Epithelial cell of esophagus (primary cell): ENCODE measurements around the gene PLSCR2.

Experiments used
- DNase-seq: peaks from one replicate; pipeline ENCODE4 v3.0.0; 2010; ENCODE audit warnings: low read depth
- H3K4me3 ChIP-seq: 2 replicates; pipeline ENCODE4 v1.5.1; 2011; ENCODE audit warnings: mild to moderate bottlenecking, low read length, control low read depth
- CTCF ChIP-seq: IDR thresholded peaks from 2 replicates; pipeline ENCODE4 v1.5.1; 2011; ENCODE audit warnings: low read depth, mild to moderate bottlenecking, low read length, control low read depth, inconsistent platforms; ENCODE audit not compliant: insufficient read depth; ENCODE audit errors: missing control alignments

The PLSCR2 gene

GRCh38 chr3:146407956-146408355, 61.4 kb downstream of the PLSCR2 start:
- H3K4me3 ChIP-seq = no peak overlapping the region
- no peak for DNase-seq
- no peak for TF ChIP-seq CTCF

DNA sequence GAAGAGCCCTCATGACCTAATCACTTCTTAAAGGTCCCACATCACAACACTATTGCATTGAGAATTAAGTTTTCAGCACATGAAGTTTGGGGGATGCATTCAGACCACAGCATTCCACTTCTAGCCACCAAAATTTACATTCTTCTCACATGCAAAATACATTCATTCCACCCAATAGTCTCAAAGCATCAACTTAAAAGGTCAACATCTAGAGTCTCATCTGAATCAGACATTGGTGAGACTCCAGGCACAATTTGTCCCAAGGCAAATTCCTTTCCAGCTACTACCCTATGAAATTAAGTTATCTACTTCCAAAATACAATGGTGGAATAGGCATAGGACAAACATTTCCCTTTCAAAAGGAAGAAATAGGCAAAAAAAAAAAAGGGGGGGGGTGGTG, 64.9 kb downstream of the PLSCR2 start:
- peak; percentile 13 for DNase-seq
- H3K4me3 ChIP-seq = no peak overlapping the region
- no peak for TF ChIP-seq CTCF

- DNase-seq = peak; percentile 77
These were observed 65.6 kb downstream of the PLSCR2 start for GRCh38 chr3:146403792-146404191.

GRCh38 chr3:146396792-146397191, 72.6 kb downstream of the PLSCR2 start:
- no peak overlapping the region for H3K4me3 ChIP-seq
- TF ChIP-seq CTCF = no peak
- DNase-seq = no peak

More at GRCh38 chr3:146403792-146404191, 65.6 kb downstream of the PLSCR2 start:
- no peak for TF ChIP-seq CTCF
- no peak overlapping the region for H3K4me3 ChIP-seq

DNA sequence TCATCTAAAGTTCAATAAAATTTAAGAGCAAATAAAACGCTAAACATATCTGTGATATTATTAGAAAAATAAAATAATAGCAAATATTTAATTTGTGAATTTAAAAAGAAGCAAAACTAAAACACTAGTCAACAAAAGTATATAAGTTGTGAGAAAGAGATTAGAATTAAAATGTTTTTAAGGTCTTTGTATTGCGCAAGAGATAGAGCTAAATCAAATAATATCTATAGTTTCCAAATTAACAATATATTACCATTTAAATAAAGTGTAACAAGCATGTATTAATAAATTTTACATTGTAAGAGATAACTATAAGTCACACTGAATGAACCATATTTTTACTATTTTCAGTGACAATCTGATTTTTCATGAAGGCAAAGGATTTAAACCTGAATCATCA, 74.2 kb downstream of the PLSCR2 start:
- H3K4me3 ChIP-seq = no peak overlapping the region
- no peak for TF ChIP-seq CTCF
- DNase-seq = no peak

DNA sequence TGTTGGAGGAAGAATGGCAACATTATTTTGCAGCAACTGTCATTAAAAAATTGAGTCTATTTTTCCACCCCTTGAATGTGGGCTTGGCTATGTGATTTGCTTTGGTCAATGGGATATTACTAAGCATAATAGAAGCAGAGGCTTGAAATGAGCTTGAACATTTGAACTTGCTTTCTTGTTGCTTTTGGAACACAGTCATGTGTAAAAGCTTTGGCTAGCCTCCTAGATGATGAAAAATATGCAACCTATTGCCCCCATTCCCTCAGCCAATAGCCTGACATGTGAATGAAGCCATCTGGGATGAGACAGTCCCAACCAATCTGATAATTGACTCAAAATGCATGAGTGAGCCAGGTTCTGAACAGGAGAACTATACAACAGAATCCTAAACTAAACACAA, 78.4 kb downstream of the PLSCR2 start:
- TF ChIP-seq CTCF = no peak
- no peak for DNase-seq

GRCh38 chr3:146390006-146390772, 79.2 kb downstream of the PLSCR2 start:
- H3K4me3 ChIP-seq = no peak overlapping the region
- no peak for TF ChIP-seq CTCF
- no peak for DNase-seq

More for the DNA sequence above, 78.4 kb downstream of the PLSCR2 start:
- H3K4me3 ChIP-seq = no peak overlapping the region
